GM19043 (cell line): ENCODE data around the gene MICAL3.

ENCODE experiments used
- ATAC-seq: cut with Tn5 transposase; IDR thresholded peaks from one replicate; pipeline ENCODE4 v1.9.1; 2021; ENCODE audit warnings: low read depth; ENCODE audit not compliant: unreplicated experiment

The MICAL3 gene

DNA sequence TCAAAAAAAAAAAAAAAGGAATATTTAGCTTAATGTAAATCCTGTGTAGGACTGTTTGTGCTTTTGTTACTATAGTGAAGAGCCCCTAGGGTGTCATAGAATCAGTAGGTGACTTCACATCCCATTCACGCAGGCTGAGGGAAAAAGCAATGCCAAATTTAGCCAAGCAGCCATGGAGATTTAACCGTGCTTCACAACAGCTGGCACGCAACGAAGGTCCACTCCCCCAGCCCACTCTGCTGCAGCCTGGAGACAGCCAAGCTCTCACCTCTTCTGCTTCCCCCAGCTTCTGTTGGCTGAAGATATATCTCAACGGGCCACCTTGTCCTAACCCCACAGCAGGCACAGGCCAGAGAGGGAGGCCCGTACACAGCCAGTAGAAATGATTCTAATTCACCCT is 171.3 kb downstream of the MICAL3 start:
- no peak for ATAC-seq

DNA sequence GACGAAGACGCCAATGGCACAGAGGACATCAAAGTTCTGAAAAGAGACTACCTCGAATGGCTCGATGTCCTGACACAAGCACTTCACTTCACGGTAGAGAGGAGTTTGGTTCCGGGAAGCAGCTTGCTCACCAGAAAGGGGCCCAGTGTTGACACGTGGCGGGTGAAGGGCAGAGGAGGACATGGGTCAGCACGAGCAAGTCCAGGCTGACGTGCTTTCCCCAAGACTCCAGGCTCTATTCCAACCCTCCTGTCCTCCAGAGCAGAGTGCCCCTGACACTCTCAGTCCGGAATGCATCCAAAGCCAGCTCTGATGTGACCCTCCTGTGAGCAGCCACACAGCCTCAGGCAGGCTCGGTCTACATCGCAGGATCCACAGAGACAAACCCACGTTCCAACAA is 172.6 kb downstream of the MICAL3 start:
- ATAC-seq, result no peak

- ATAC-seq, result no peak
These were observed 176.8 kb downstream of the MICAL3 start for GRCh38 chr22:17847360-17848078.

DNA sequence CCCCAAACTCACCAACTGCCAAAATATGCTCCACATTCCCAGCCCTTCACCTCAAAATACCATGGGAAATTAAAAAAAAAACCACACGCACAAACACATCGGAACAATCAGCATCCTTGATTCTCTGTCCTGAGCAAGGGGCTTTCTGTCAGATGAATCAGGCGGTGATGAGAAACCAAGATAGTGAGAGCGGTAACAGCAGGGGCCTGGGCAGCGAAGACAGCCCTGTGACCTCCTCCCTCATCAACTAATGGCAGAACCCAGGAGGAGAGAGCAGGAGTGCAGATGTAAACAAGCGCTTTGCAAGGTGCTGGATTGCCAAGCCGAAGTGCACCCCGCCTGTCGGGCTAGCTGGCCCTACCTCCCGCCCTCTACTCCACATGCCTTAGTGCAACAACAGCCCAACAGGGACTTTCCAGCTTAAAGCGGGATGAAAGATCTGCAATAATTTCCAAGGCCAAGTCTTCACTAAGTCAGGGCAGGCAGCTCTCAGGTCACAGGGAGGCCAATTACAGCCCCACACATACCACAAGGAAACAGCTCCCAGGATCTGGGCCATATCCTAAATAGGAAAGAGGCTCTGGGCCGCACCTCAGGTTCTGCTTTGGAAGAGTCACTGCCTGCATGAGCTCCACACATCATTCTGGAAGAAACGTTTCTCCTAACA is 177.9 kb downstream of the MICAL3 start:
- ATAC-seq, result no peak

- ATAC-seq, result no peak
These were observed 178.6 kb downstream of the MICAL3 start for GRCh38 chr22:17845790-17846189.

DNA sequence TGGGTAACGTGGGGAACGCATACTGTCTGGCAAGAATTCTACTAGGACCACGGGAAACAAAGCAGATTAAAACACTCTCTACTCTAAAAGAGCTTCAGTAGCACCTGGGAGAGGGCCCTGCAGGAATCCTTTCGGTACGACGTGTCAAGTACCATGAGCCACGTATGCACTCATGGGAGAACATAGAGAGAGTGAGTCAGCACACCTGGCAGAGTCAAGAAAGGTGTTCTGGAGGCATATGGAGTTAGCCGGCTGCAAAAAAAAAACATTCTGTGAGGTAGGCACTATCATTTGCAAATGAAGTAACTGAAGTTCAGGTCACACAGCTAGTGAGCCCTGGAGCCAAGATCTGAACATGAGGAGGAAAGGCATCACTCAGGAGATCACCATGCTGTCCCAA is 179.0 kb downstream of the MICAL3 start:
- no peak for ATAC-seq

DNA sequence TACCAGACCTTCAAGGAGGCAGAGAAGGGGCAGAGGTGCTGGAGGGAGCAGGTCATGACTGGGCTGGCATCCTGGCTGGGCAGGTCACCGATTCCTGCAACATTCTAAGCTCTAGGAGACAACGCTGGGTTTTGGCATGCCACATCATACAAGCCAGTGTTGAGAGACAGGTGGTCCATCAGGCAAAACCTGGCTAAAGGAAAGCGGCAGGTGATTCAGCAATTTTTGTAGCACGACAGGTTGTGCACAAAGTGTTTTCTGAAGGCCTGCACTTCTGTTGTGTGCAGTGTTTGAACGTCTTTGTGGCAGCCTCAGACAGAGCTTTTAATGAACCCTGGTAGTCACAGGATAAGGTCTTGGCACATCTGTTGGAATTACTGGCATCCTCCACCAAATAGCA is 180.2 kb downstream of the MICAL3 start:
- no peak for ATAC-seq

GRCh38 chr22:17842386-17842785 is 182.0 kb downstream of the MICAL3 start:
- no peak for ATAC-seq

DNA sequence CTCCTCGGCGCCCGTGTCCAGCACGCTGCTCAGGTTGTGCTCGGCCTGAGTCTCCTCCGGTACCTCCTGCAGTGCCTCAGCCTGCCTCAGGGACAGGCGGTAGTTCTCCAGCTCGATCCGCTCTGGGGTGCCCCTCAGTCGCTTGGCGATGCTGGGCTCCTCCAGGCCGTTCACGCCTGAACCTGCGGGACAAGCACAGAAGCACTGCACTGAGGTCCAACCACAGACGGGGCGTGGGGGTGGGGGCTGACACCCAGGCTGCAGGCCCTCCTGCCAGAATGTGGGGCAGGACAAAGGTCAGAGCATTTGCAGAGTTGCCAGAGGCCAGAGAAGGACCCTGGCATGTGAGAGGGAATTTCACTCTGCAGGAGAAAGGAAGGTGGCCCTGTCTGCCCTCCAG is 182.5 kb downstream of the MICAL3 start:
- ATAC-seq, result no peak

DNA sequence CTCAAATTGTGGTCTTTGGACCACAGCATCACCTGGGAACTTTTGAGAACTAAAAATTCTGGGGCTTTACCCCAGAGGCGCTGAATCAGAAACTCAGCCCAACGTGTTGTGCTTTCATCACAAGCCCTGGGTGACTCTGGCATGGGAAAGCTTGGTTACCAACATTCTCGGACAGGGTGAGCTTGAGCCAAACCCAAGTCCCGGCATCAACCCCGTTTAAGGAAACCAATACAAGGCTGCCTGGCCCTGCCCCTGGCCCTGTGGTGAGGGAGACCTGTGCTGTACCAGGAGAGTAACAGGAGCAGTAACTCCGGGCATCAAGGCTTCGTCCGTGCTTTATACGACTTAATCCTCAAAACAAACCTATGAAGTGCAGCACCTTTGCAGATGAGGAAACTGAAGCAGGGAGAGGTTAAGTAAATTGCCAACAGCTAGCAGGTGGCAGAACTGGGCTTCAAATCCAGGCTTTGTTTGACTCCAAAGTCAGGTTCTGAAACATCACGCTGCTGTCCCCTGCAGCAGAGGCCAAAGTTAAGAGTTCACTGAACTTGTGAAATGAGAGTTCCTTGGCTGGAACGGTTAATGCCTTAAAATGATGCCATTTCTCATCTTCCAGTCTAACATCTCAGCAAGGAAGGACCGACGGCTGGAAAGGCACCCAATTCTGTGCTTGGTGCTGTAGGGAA is 186.0 kb downstream of the MICAL3 start:
- ATAC-seq, result no peak

GRCh38 chr22:17836992-17837742 is 187.2 kb downstream of the MICAL3 start:
- no peak for ATAC-seq

- ATAC-seq, result no peak
These were observed 189.1 kb downstream of the MICAL3 start for GRCh38 chr22:17835256-17835655.

DNA sequence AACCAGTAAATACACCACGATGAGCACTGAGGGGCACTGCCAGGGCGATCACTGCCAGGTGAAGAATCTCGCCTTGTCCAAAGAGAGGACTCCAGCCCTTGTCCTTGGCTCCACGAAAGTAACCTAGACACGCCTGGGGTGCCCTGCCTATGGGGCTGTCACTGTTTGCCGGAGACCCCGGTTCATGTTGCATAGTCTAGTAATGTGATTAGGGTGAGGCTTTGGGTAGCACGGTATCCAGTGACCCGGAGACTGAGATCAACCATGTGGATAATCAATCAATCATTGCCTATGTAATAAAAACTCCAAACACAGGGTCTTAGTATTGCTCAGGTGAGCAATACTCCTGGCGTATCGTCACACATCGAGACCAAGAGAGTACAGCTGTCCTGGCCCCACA is 190.9 kb downstream of the MICAL3 start:
- no peak for ATAC-seq

GRCh38 chr22:17832665-17833064 is 191.7 kb downstream of the MICAL3 start:
- no peak for ATAC-seq

GRCh38 chr22:17831501-17832251 is 192.7 kb downstream of the MICAL3 start:
- ATAC-seq, result no peak

DNA sequence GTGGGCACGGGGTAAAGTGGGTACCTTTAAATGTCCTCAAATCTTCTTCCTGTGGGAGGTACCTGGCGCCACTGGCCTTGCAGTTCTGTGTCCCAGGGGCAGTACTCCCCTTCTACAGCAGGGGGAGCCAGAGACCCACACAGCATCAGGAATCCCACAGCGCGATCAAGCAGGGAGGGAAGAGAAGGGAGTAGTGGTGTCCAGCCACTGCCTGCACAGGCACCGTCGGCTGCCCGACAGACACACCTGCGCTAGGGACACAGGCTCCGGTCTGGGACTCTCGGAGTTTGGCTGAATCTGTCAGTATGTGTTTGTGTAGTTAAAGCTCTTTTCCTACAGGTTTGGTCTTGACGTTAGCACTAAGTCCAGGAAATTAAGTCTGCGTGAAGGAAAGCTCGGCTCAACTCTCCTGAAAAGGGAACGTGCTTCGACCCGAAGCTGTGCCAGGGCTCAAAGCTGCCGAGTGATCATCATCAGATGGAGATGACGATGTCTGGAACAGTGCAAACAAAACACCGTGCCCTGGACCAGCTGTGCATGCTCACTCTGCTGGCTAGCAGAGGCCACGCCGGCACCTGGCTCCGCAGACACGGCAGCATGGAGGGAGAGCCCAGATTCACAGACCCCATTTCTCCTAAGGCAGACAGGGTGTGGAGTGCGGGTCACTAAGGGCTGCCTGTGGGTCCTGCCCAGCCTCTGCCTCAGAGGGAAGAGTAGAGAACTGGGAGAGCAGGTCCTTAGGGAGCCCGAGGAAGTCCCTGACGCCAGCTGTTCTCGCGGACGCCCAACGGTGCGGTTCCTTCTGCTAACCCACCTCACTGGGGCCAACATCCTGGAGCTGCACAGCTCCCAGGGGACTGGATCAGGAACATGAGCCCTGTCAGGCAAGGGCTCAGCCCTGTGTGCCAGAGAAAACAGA is 194.1 kb downstream of the MICAL3 start:
- ATAC-seq, result no peak

DNA sequence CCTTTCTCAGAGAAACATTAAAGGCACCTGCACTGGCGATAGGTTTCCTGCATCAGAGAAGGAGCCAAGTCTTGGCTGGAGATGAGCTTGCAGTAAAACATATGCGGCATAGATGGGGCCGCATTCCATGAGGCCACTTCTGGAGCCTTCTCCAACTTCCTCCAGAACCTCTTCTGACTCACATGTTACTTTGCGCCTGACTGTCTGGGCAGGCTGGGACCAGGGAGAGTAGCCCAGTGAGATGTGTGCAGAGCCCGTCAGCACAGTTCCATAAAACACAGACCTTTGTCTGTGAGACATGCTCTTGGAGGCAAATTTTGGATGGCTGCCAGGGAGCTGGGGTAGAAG is 194.7 kb downstream of the MICAL3 start:
- ATAC-seq, result no peak

- no peak for ATAC-seq
These were observed 195.8 kb downstream of the MICAL3 start for GRCh38 chr22:17828502-17829080.

GRCh38 chr22:17827466-17827865 is 196.9 kb downstream of the MICAL3 start:
- no peak for ATAC-seq
